K562 (cell line): ENCODE data around the gene RHO. TPM values are rescaled to one million over a fixed set of nuclear protein-coding genes. Genes with fewer than 3 reads are reported as not detected.
A peak's percentile ranks its signal among the peaks of the same experiment; 100 is the strongest.

Source experiments
- ATAC-seq: fragments of 200-7000 bp; cut with Tn5 transposase; 3 replicates; pipeline ENCODE4 v1.9.1; 2020; ENCODE audit warnings: moderate library complexity
- BruUV-seq: library from RNA; stranded (reverse); fragments of 400-500 nt; replicated peaks from 2 replicates; lab custom pipeline; 2021; lab: Mats Ljungman, UMichigan
- CTCF ChIA-PET: fragments of 300-600 bp; formaldehyde crosslinking; extraction: SDS; loops from one replicate; lab custom pipeline; 2021; ENCODE audit warnings: low intra/inter-chr PET ratio; lab: Yijun Ruan, JAX
- POLR2A ChIA-PET: fragments of 300-600, 350-650 bp; sonication (Branson Sonifier 250); formaldehyde crosslinking; extraction: SDS; loops from one replicate; lab custom pipeline; 2021; ENCODE audit warnings: antibody characterized with exemption, inconsistent platforms; lab: Yijun Ruan, JAX
- DNase-seq, 4 experiments: peaks; one replicate each; pipeline versions ENCODE4 v3.0.0 to v3.0.0-alpha.2; 2011 to 2018; ENCODE audit warnings: low spot score in 3 of 4, mixed read lengths in 3 of 4; ENCODE audit errors: extremely low read depth in 1 of 4
- FAIRE-seq: peaks from 2 replicates; lab custom pipeline; 2011; peaks lifted over from hg19 to GRCh38; lab: Jason Lieb, UNC
- H2AFZ ChIP-seq: 2 replicates; pipeline ENCODE4 v1.6.0; 2011; ENCODE audit warnings: low read depth, low read length, control low read depth, inconsistent platforms
- H3K27ac ChIP-seq: fragments of 200-600 bp; 3 replicates; pipeline ENCODE4 v1.8.0; 2011; ENCODE audit warnings: low read depth, mild to moderate bottlenecking, control low read depth, inconsistent platforms, low read length, moderate library complexity, mixed read lengths; ENCODE audit errors: extremely low read depth
- H3K27me3 ChIP-seq, 2 experiments: fragments of 300-600 bp in 1 of 2; 2 replicates in 1 of 2; 3 replicates in 1 of 2; pipeline versions ENCODE4 v1.6.0 to v1.8.0; 2011; ENCODE audit warnings: inconsistent platforms in 2 of 2, low read length in 2 of 2, mild to moderate bottlenecking in 1 of 2, mixed read lengths in 1 of 2, moderate library complexity in 1 of 2; ENCODE audit not compliant: control insufficient read depth in 2 of 2, insufficient read depth in 2 of 2
- H3K36me3 ChIP-seq: fragments of 300-600 bp; 3 replicates; pipeline ENCODE4 v1.8.0; 2011; ENCODE audit warnings: mild to moderate bottlenecking, low read length, inconsistent platforms; ENCODE audit not compliant: control insufficient read depth, insufficient read depth
- H3K4me1 ChIP-seq, 2 experiments: fragments of 200-600 bp in 1 of 2; replicated peaks in 1 of 2; 2 replicates in 1 of 2; 3 replicates in 1 of 2; pipeline versions ENCODE4 v1.5.1 to v1.8.0; 2011; ENCODE audit warnings: inconsistent platforms in 2 of 2, low read length in 2 of 2, mild to moderate bottlenecking in 1 of 2, mixed read lengths in 1 of 2, moderate library complexity in 1 of 2; ENCODE audit not compliant: control insufficient read depth in 2 of 2, insufficient read depth in 2 of 2
- H3K4me2 ChIP-seq: 2 replicates; pipeline ENCODE4 v1.6.1; 2011; ENCODE audit warnings: low read length, control low read depth, inconsistent platforms, mixed read lengths; ENCODE audit not compliant: insufficient read depth
- H3K4me3 ChIP-seq: fragments of 200-600 bp; sonication (generic), shearing (Covaris generic); 2 replicates; pipeline ENCODE4 v1.5.1; 2016; ENCODE audit warnings: control low read depth, inconsistent platforms
- H3K79me2 ChIP-seq: fragments of 200-600 bp; 3 replicates; pipeline ENCODE4 v1.8.0; 2011; ENCODE audit warnings: low read length, inconsistent platforms; ENCODE audit not compliant: control insufficient read depth, insufficient read depth
- H3K9ac ChIP-seq, 2 experiments: 2 replicates each; pipeline versions ENCODE4 v1.6.0 to v1.6.1; 2011; ENCODE audit warnings: low read depth in 2 of 2, low read length in 2 of 2, control low read depth in 1 of 2, inconsistent platforms in 1 of 2, mild to moderate bottlenecking in 1 of 2, mixed read lengths in 1 of 2; ENCODE audit not compliant: insufficient read depth in 1 of 2
- H3K9me1 ChIP-seq: one replicate; pipeline ENCODE4 v1.6.0; 2011; ENCODE audit warnings: inconsistent platforms, mild to moderate bottlenecking, low read length, moderate library complexity; ENCODE audit not compliant: control insufficient read depth, insufficient read depth
- H3K9me3 ChIP-seq: replicated peaks from 2 replicates; pipeline ENCODE4 v1.5.1; 2011; ENCODE audit warnings: low read depth, low read length, inconsistent platforms; ENCODE audit not compliant: control insufficient read depth, insufficient read depth
- H4K20me1 ChIP-seq: replicated peaks from 2 replicates; pipeline ENCODE4 v1.6.1; 2011; ENCODE audit warnings: low read length, inconsistent platforms, mixed read lengths; ENCODE audit not compliant: control insufficient read depth, insufficient read depth
- BDP1 ChIP-seq: IDR thresholded peaks from 3 replicates; pipeline ENCODE4 v1.6.1; 2011; ENCODE audit not compliant: insufficient read length, insufficient read depth
- EWSR1 ChIP-seq: fragments of 450-650 bp; IDR thresholded peaks from 2 replicates; pipeline ENCODE4 v1.6.1; 2018; ENCODE audit warnings: borderline replicate concordance, mild to moderate bottlenecking, low read depth, moderate library complexity; ENCODE audit not compliant: partially characterized antibody
- NR0B1 ChIP-seq: fragments of 450-650 bp; IDR thresholded peaks from one replicate; pipeline ENCODE4 v1.6.1; 2018; ENCODE audit warnings: mild to moderate bottlenecking, moderate library complexity; ENCODE audit not compliant: partially characterized antibody
- NR2C2 ChIP-seq, 2 experiments: fragments of 200-800 bp in 1 of 2; sonication (Bioruptor generic) in 1 of 2; sonication (generic) in 1 of 2; formaldehyde crosslinking in 1 of 2; IDR thresholded peaks; 2 replicates each; pipeline versions ENCODE4 v1.6.1 to v1.8.0; 2016 to 2022; ENCODE audit warnings: mild to moderate bottlenecking in 1 of 2, missing compliant biosample characterization in 1 of 2, missing genetic modification characterization in 1 of 2, missing genetic modification reagents in 1 of 2
- POLR2AphosphoS2 ChIP-seq: IDR thresholded peaks from 2 replicates; pipeline ENCODE4 v1.6.1; 2012; ENCODE audit warnings: low read length, improper control_type of control experiment
- ZKSCAN8 ChIP-seq: fragments of 200-800 bp; sonication (Bioruptor generic); IDR thresholded peaks from 2 replicates; pipeline ENCODE4 v1.6.1; 2016; ENCODE audit warnings: missing genetic modification characterization, missing compliant biosample characterization
- ZNF134 ChIP-seq: fragments of 250-450 bp; sonication (Bioruptor Pico); conservative IDR thresholded peaks from 2 replicates; pipeline ENCODE4 v1.4.0; 2020
- WGBS: fragments of 100-300 bp; shearing (Covaris generic); methylation state at CpG from one replicate; pipeline ENCODE4 v1.1.6; 2016; ENCODE audit warnings: low coverage, mixed read lengths; ENCODE audit not compliant: insufficient coverage; ENCODE audit errors: missing lambda C conversion rate; 5-methylcytosine and 5-hydroxymethylcytosine counted together
- in situ Hi-C: fragments of 300-500 bp; cut with MboI; formaldehyde crosslinking; loops from 4 replicates; pipeline ENCODE4 v1.15.0; 2018; ENCODE audit warnings: inconsistent platforms, mixed read lengths
- intact Hi-C: fragments of 100-400 bp; cut with micrococcal nuclease; formaldehyde crosslinking; loops from 2 replicates; pipeline ENCODE4 v1.14.2; 2022
- polyA plus RNA-seq, 8 experiments: library from polyadenylated mRNA; depleted of rRNA in 4 of 8; stranded (reverse) in 5 of 8; unstranded in 3 of 8; fragments of >200 nt; fragmentation: Nextera tagmentation in 2 of 8; fragmentation: Illumina TruSeq in 1 of 8; extraction: Ambion mirVana in 2 of 8; extraction: Trizol in 1 of 8; gene quantifications; 2 replicates each; pipeline versions ENCODE4 v1.2.1 to v1.2.3, GENCODE V29; 2011 to 2014; ENCODE audit warnings: inconsistent platforms in 1 of 8, missing spikeins in 1 of 8
- total RNA-seq, 7 experiments: library from RNA; depleted of rRNA in 6 of 7; stranded (reverse); fragments of >200 nt in 6 of 7; fragmentation: Illumina TruSeq in 2 of 7; extraction: Trizol in 2 of 7; gene quantifications; 2 replicates each; pipeline versions ENCODE4 v1.2.1 to v1.2.3, GENCODE V29; 2011 to 2021; ENCODE audit warnings: low replicate concordance in 1 of 7

Gene RHO
- total and polyA plus RNA-seq, 9 of the 15 experiments (the other 6 are each of a cell fraction or from before 2014, with no cell fraction given), result not detected

DNA sequence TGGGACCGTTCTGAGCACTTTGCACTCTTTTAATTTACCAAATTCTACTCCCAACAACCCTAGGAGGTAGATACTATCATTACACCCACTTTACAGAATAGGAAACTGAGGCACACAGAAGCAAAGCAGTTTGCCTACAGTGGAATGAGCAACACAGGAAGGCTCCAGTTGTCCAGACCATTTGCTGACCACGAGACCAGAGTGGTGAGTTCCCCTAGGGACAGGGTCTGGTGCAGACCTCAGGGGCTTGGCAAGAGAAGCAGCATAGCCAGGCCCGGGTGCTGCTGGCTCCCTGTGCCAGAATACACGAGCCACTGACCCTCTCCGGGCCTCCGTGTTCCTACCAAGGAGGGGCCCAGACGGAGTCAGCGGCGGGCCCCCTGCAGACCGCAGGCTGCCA lies 51.6 kb downstream of the RHO start:
- H3K9me3 ChIP-seq, result no peaks in the 10 kb centered on the region
- ChIA-PET CTCF (no interaction called here), POLR2A (no interaction called here)
- no peaks in the 10 kb centered on the region for H3K27me3 ChIP-seq
- intact Hi-C loops, result no loop called here
- TF ChIP-seq POLR2AphosphoS2 (no peak), BDP1 (no peak), EWSR1 (no peak), ZNF134 (no peak), NR2C2 (CRISPR knock-in tag; IDR thresholded peaks at IDR 0.05) (no peak), NR2C2 (tag; IDR thresholded peaks at IDR 0.05) (no peak)
- no peak for FAIRE-seq
- H3K4me1 ChIP-seq, result peaks cover 9 to 45% of the 10 kb centered on the region in 2 experiments; a peak in 4 of 5 replicates
- BruUV-seq, result no TSS peak
- H3K79me2 ChIP-seq, result no peaks in the 10 kb centered on the region
- DNase-seq, result no peak
- no peak overlapping the region for H3K4me3 ChIP-seq
- no peak overlapping the region for H3K4me2 ChIP-seq
- in situ Hi-C loops, result no loop called here
- H3K9ac ChIP-seq, result no peak overlapping the region
- peaks cover 16% of the 10 kb centered on the region; the same call in 2 of the 3 replicates for H3K36me3 ChIP-seq
- H3K9me1 ChIP-seq, result no peaks in the 10 kb centered on the region
- 85% methylated on average over 10 of the region's 10 CpGs for WGBS
- H3K27ac ChIP-seq, result no peak overlapping the region
- no peaks in the 10 kb centered on the region for H4K20me1 ChIP-seq
- no peak for ATAC-seq
- H2AFZ ChIP-seq, result no peak overlapping the region

DNA sequence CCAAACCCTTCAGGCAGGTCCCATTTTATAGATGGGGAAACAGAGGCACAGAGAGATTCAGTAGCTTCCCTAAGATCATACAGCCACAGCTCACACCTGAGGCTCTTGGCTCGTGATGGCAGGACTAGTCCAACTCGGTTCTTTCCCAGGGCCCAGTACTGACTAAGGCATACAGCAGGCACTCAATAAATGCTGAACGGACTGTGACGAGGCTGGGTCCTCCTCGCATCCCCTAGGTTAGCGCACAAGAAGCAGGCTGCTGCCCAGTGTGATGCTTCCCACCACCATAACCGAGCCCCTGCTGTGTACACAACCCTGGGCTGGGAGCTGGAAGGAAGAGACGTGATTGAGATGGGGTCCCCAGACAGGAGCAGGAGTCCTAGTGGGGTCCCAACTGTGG lies 53.2 kb downstream of the RHO start:
- TF ChIP-seq ZKSCAN8 (CRISPR knock-in tag) (peak; percentile 84), NR0B1 (no peak)
- 82% methylated on average over 8 of the region's 8 CpGs for WGBS
- no peak for FAIRE-seq
- ChIA-PET CTCF (no interaction called here), POLR2A (no interaction called here)
- H3K4me1 ChIP-seq, result peaks cover 17 to 56% of the 10 kb centered on the region in 2 experiments; a peak in 4 of 5 replicates
- no peak overlapping the region for H3K4me3 ChIP-seq
- no peak for ATAC-seq
- H3K79me2 ChIP-seq, result no peaks in the 10 kb centered on the region; the same call in 2 of the 3 replicates
- no peak for DNase-seq
- no peaks in the 10 kb centered on the region for H3K9me1 ChIP-seq
- no peak overlapping the region for H3K4me2 ChIP-seq
- in situ Hi-C loops (no loop called here), intact Hi-C loops (no loop called here)
- no TSS peak for BruUV-seq
- no peaks in the 10 kb centered on the region for H3K27me3 ChIP-seq
- H3K36me3 ChIP-seq, result peaks cover 24% of the 10 kb centered on the region; the same call in 2 of the 3 replicates
- no peaks in the 10 kb centered on the region for H3K9me3 ChIP-seq
- H2AFZ ChIP-seq, result no peak overlapping the region
- no peak overlapping the region for H3K27ac ChIP-seq
- H4K20me1 ChIP-seq, result no peaks in the 10 kb centered on the region
- no peak overlapping the region for H3K9ac ChIP-seq
